GM13977 (cell line): ENCODE results near the gene RAD52.

ENCODE experiments used
- DNase-seq: peaks from one replicate; pipeline ENCODE4 v3.0.0; 2012; ENCODE audit warnings: low spot score
- in situ Hi-C: fragments of 300-500 bp; cut with MboI; formaldehyde crosslinking; loops from one replicate; pipeline ENCODE4 v1.12.0; 2022; ENCODE audit warnings: low sequenced_read_pairs, low pct_unique_long_range_greater_than_20kb, mixed read lengths, inconsistent platforms; ENCODE audit not compliant: unreplicated experiment
- TF ChIP-seq, protein P1 (sequence below): IDR thresholded peaks from 2 replicates; pipeline ENCODE4 v1.5.1; 2012; ENCODE audit warnings: mild to moderate bottlenecking, control low read depth; ENCODE audit not compliant: insufficient read depth; ENCODE audit errors: extremely low read depth, missing control alignments

The RAD52 gene

DNA sequence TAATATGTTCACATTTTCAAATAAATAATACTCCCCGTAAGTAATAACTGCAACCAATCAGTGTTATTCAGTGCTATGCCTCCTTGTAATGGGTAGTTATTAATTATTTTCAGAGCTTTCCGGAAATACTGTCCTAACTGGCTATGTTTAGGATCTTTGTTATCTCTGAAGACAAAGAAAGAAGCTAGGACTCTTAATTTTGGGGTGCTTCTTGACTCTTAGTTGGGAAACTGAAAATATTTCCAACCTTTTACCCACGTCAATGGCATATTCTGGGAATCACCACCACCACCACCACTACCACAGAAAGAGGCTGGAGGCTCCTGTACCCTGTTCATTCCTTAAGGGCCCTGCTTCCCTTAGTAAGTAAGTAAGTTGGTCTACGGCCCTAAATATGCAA, 39.1 kb downstream of the RAD52 start:
- DNase-seq, result no peak
- TF ChIP-seq, protein P1, sequence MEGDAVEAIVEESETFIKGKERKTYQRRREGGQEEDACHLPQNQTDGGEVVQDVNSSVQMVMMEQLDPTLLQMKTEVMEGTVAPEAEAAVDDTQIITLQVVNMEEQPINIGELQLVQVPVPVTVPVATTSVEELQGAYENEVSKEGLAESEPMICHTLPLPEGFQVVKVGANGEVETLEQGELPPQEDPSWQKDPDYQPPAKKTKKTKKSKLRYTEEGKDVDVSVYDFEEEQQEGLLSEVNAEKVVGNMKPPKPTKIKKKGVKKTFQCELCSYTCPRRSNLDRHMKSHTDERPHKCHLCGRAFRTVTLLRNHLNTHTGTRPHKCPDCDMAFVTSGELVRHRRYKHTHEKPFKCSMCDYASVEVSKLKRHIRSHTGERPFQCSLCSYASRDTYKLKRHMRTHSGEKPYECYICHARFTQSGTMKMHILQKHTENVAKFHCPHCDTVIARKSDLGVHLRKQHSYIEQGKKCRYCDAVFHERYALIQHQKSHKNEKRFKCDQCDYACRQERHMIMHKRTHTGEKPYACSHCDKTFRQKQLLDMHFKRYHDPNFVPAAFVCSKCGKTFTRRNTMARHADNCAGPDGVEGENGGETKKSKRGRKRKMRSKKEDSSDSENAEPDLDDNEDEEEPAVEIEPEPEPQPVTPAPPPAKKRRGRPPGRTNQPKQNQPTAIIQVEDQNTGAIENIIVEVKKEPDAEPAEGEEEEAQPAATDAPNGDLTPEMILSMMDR, result no peak
- in situ Hi-C loops, result no loop called here

- TF ChIP-seq, protein P1, result no peak
- no peak for DNase-seq
- in situ Hi-C loops, result no loop called here
Measured at GRCh38 chr12:909861-910260, 39.6 kb downstream of the RAD52 start.

DNA sequence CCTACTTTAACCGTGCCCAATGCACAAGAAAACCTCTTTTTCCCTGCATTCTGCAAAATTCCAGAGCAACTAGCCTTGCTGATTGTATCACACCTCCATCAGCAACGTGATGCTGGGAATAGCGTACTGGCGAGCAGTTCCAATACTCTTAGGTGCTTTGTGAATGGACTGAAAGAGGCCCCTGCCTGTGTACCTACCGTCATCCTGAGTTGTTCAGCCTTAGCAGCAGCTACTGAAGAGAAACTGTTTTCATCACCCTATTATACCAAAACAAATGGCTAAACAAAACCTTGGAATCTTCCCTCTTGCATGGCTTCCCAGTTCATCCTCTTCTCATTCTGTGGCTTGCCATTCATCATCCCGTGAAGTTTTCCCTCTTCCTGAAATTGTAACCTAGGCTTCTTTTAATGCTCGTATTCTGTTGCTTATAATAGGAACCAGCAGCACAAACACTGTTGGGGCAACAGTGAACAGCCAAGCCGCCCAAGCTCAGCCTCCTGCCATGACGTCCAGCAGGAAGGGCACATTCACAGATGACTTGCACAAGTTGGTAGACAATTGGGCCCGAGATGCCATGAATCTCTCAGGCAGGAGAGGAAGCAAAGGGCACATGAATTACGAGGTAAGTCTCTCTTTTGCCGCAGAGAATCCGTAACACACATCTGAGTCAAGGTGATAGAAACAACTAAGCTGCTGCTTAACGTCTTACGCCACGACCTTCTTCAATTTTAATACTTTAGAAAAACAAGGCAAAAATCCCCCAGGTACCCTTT, 41.9 kb downstream of the RAD52 start:
- in situ Hi-C loops, result no loop called here
- no peak for DNase-seq
- TF ChIP-seq, protein P1, result no peak

DNA sequence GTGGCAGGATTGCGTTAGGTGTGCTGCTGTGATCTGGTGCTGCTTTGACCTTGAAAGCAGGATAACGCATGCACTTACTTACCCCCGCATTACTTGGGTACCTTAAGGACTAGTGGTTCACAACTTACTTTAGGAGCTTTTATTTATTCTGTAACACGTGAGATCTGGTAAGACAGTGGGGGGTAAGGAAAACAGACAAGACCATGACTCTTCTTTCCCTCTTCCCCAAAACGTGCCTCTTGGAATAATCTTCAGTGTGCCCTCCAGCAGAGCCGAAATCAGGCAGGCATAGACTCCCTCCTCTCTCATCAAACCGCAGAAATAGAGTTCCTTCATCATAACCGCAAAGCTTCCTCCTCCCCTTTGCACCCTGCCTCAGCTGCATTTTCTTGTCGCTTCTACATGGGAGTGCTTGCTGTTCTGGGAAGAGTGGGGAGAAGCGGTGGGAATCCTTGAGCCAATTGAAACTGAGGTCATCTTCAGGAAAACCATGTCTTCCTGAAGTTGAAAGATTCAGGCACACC, 43.4 kb downstream of the RAD52 start:
- DNase-seq, result no peak
- in situ Hi-C loops, result no loop called here
- TF ChIP-seq, protein P1, result no peak

GRCh38 chr12:905261-906031, 44.0 kb downstream of the RAD52 start:
- TF ChIP-seq, protein P1, result no peak
- DNase-seq, result no peak
- in situ Hi-C loops, result no loop called here

DNA sequence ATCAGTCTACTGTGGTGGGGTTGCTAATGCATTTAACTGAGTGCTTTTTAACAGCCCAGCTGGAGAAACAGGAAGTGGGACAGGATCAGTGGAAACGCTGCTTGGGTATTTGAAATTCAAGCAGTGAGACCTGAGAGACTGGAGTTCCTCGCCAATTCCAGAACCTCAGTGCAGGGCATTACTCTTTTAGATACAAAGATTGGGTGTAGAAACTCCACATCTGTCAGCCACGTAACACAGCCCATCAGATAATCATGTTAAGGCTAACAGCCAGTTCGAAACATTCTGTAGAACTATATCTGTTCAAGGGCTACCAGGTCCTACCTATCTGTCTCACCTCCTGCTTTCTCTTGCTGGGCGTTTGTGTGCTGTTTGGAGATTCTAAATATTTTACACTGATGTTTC, 45.5 kb downstream of the RAD52 start:
- no peak for DNase-seq
- TF ChIP-seq, protein P1, result no peak
- in situ Hi-C loops, result no loop called here
